ENCODE measurements around the gene PTCD1.

The PTCD1 gene

GRCh38 chr7:99402854-99403253 lies 35.7 kb downstream of the PTCD1 start:
- peaks cover 27% of the 10 kb centered on the region for H4K20me1 ChIP-seq (ENCODE audit: control insufficient read depth, insufficient read depth, low read depth, low read length)

GRCh38 chr7:99399597-99399996 lies 39.0 kb downstream of the PTCD1 start:
- Histone ChIP-seq H3K9me3 (ENCODE audit: control insufficient read depth, insufficient read depth, low read length) (no peaks in the 10 kb centered on the region), H3K9me2 (replicated peaks; ENCODE audit: control insufficient read depth, low read length) (no peaks in the 10 kb centered on the region), H4K20me1 (ENCODE audit: control insufficient read depth, insufficient read depth, low read depth, low read length) (peaks cover 19% of the 10 kb centered on the region), H3F3A (ENCODE audit: control insufficient read depth, insufficient read depth) (peaks cover 23% of the 10 kb centered on the region), H3K27me3 (ENCODE audit: control insufficient read depth, low read length) (no peaks in the 10 kb centered on the region), H3K4me3 (ENCODE audit: low read length) (no peak overlapping the region), H3K4me2 (ENCODE audit: low read length) (no peak overlapping the region), H3K4me1 (ENCODE audit: control insufficient read depth, low read length) (no peaks in the 10 kb centered on the region), H3K27ac (ENCODE audit: low read depth, low read length) (no peak overlapping the region), H3K36me3 (ENCODE audit: control insufficient read depth, low read length) (peaks cover 91% of the 10 kb centered on the region), H3K79me2 (ENCODE audit: control insufficient read depth, low read length) (peaks cover 24% of the 10 kb centered on the region)
- TF ChIP-seq EZH2phosphoT487 (IDR thresholded peaks at IDR 0.05; ENCODE audit: borderline replicate concordance, low read length) (no peak), CTCF (IDR thresholded peaks at IDR 0.05; ENCODE audit: low read depth, low read length, poor library complexity, severe bottlenecking) (no peak)

More at GRCh38 chr7:99402854-99403253, 35.7 kb downstream of the PTCD1 start:
- TF ChIP-seq CTCF (IDR thresholded peaks at IDR 0.05; ENCODE audit: low read depth, low read length, poor library complexity, severe bottlenecking) (no peak), EZH2phosphoT487 (IDR thresholded peaks at IDR 0.05; ENCODE audit: borderline replicate concordance, low read length) (no peak)
- Histone ChIP-seq H3K79me2 (ENCODE audit: control insufficient read depth, low read length) (peaks cover 56% of the 10 kb centered on the region), H3K27me3 (ENCODE audit: control insufficient read depth, low read length) (no peaks in the 10 kb centered on the region), H3K9me3 (ENCODE audit: control insufficient read depth, insufficient read depth, low read length) (no peaks in the 10 kb centered on the region), H3F3A (ENCODE audit: control insufficient read depth, insufficient read depth) (peaks cover 14% of the 10 kb centered on the region), H3K4me1 (ENCODE audit: control insufficient read depth, low read length) (peaks cover 18% of the 10 kb centered on the region), H3K4me3 (ENCODE audit: low read length) (no peak overlapping the region), H3K4me2 (ENCODE audit: low read length) (no peak overlapping the region), H3K27ac (ENCODE audit: low read depth, low read length) (no peak overlapping the region), H3K9me2 (replicated peaks; ENCODE audit: control insufficient read depth, low read length) (no peaks in the 10 kb centered on the region), H3K36me3 (ENCODE audit: control insufficient read depth, low read length) (peaks cover 90% of the 10 kb centered on the region)

- Histone ChIP-seq H3K9me2 (replicated peaks; ENCODE audit: control insufficient read depth, low read length) (no peaks in the 10 kb centered on the region), H4K20me1 (ENCODE audit: control insufficient read depth, insufficient read depth, low read depth, low read length) (peaks cover 19% of the 10 kb centered on the region), H3K27ac (ENCODE audit: low read depth, low read length) (no peak overlapping the region), H3K9me3 (ENCODE audit: control insufficient read depth, insufficient read depth, low read length) (no peaks in the 10 kb centered on the region), H3K4me3 (ENCODE audit: low read length) (no peak overlapping the region), H3K79me2 (ENCODE audit: control insufficient read depth, low read length) (peaks cover 17% of the 10 kb centered on the region), H3K4me1 (ENCODE audit: control insufficient read depth, low read length) (no peaks in the 10 kb centered on the region), H3K36me3 (ENCODE audit: control insufficient read depth, low read length) (peaks cover 91% of the 10 kb centered on the region), H3K4me2 (ENCODE audit: low read length) (no peak overlapping the region), H3F3A (ENCODE audit: control insufficient read depth, insufficient read depth) (peaks cover 27% of the 10 kb centered on the region), H3K27me3 (ENCODE audit: control insufficient read depth, low read length) (no peaks in the 10 kb centered on the region)
- no peak for TF ChIP-seq CTCF (IDR thresholded peaks at IDR 0.05; ENCODE audit: low read depth, low read length, poor library complexity, severe bottlenecking)
- no peak for TF ChIP-seq EZH2phosphoT487 (IDR thresholded peaks at IDR 0.05; ENCODE audit: borderline replicate concordance, low read length)
These were observed 39.6 kb downstream of the PTCD1 start for GRCh38 chr7:99398891-99399445.

All from DOHH2 (cell line).